Activated CD4-positive, alpha-beta T cell treated with anti-CD3 and anti-CD28 coated beads, Interleukin-2, Interleukin-6, amounts not matched to agents 100 ng/mL and 50 ng/mL, durations not matched to agents 16 hours and 8 hours (primary cell): ENCODE results near the gene AKT3.

ENCODE experiments used
- DNase-seq: peaks from one replicate; pipeline ENCODE4 v3.0.0-alpha.2; 2020

AKT3 gene

DNA sequence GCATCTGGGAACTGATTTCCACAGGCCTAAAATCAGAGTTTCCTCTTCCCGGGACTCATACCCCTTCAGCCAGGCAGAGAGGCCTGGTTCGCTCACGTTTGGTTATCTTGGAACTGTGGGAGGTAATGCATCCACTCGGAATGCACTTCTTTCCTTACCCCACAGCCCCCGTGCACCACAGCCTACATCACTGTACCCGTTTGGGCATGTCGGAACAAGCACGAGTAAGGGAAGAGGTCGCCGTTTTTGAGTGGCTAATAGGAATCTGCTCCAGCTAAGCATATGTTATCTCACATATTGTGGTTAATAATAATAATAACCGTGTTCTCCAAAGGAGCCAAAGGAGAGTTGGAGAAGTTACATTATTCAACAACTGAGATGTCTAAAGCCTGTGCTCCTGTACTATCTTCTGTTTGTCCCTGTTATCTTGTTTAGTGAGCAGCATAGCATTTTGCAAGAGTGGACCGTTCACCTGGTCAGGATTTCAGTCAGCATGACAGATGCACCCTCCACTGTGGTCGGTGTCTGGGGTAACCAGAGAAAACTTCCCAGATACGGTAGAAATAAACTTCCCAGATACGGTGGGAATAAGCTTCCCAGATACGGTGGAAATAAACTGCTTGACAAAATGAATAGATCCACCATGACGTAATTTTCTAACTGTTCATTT lies 395.6 kb downstream of the AKT3 start:
- no peak for DNase-seq

GRCh38 chr1:243452092-243452491 lies 398.0 kb downstream of the AKT3 start:
- DNase-seq, result no peak

DNA sequence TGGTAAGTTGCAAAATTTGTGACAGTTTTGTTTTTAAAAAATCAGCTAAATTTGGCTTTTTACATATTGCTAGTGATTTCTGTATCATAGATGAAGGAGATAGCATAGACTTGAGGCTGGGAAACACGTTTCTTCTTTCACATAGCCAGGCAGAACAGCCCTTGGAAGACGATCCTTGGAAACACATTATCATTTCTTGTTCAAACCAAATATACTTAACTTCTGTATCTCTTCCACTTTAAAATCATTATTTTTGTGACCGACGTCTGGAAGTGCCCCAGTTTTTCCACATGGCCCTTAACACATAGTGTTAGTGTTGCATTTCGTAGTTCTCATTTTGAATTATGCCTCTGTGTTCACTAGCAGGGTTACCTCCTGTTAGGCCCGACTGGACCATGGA lies 400.7 kb downstream of the AKT3 start:
- DNase-seq, result no peak

GRCh38 chr1:243447844-243448243 lies 402.2 kb downstream of the AKT3 start:
- DNase-seq, result no peak

- DNase-seq, result no peak
These were observed 402.7 kb downstream of the AKT3 start for GRCh38 chr1:243447347-243447746.

DNA sequence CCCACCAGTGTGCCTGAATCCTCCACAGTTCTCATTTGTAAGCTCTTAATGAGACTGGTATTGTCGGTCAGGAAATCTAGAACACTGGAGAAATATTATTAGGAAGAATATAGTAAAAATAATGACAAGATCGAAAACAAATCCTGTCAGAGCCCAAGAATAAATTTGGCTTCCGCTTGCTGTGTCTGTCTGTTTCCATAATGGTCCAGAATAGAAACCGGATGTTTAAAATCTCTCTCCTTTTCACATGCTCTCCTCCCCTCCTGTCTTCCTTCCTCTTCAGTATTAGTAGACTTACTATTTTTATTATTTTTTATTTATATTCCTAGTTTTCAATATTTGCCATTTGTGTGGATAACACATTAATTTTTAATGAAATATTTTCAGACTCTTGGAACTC lies 406.5 kb downstream of the AKT3 start:
- no peak for DNase-seq

GRCh38 chr1:243441601-243442000 lies 408.4 kb downstream of the AKT3 start:
- DNase-seq, result no peak

DNA sequence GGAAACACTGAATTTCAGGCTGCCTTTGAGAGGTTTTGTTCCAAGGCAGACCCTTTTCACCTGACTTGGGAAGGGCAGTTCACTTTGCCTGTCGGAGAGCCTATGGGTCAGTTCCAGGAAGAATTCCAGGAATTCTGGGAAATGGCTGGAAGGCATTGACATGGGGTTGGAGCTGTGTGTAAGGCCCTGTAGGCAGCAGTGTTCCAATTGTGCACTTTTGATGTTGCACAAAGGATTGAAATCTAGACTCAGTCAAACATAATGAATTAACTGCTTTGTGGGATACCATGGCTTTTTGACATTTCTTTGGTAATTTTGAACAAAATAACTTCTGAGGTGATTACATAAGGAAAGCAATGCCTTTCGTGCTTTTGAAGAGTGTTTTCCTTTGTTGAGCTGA lies 409.6 kb downstream of the AKT3 start:
- no peak for DNase-seq

- no peak for DNase-seq
These were observed 411.2 kb downstream of the AKT3 start for GRCh38 chr1:243438815-243439214.
